ENCODE results near the gene KIF26B. TPM values are rescaled to one million over a fixed set of nuclear protein-coding genes. Genes with fewer than 3 reads are reported as not detected.
"Not testable (repeated sequence)": the region's sequence is repeated elsewhere in the genome, so short reads cannot be mapped to it uniquely, and the experiment has no call there.

Gene KIF26B
- polyA plus RNA-seq, 2 donors = 0.04 to 0.12 TPM

DNA sequence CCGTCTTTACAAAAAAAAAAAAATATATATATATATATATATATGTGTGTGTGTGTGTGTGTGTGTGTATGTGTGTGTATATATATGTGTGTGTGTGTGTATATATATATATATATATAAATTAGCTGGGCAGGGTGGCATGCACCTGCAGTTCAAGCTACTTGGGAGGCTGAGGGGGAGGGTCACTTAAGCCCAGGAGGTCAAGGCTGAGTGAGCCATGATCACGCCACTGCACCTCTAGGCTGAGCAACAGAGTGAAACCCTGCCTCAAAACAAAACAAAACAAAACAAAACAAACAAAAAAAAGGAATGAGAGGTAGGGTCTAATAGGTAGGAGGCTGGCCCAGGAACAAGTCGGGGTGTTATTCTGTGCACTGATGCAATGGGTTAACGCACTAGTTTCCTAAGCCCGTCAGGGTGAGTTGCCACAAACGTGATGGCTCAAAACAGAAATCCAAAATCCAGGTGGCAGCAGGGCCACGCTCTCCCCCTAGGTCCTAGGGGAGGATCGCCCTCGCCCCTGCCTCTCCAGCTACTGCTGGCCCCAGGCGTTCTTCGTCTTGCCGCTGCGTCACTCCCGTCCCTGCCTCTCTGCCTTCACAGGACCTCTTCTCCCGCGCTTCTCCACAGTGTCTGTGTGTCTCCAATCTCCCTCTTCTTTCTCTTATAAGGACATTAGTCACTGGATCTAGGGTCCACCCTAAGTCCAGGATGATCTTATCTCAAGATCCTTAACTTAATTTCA is 24.3 kb upstream of the KIF26B start:
- H3K4me3 ChIP-seq (ENCODE audit: low read depth in 1 of 2, low read length in 2 of 2); H3K36me3 ChIP-seq (ENCODE audit: control insufficient read depth in 2 of 2, insufficient read depth in 2 of 2, low read length in 1 of 2); H3K27me3 ChIP-seq (ENCODE audit: control insufficient read depth in 1 of 2, insufficient read depth in 2 of 2, low read length in 2 of 2); H3K27ac ChIP-seq (ENCODE audit: low read depth in 2 of 2, low read length in 1 of 2); H3K9me3 ChIP-seq (ENCODE audit: control insufficient read depth in 2 of 2, insufficient read depth in 1 of 2, low read depth in 1 of 2, low read length in 1 of 2); H3K4me1 ChIP-seq (ENCODE audit: control insufficient read depth in 2 of 2, insufficient read depth in 2 of 2, low read length in 1 of 2): not testable (repeated sequence)
- WGBS, 2 donors = 56 to 61% methylated on average over 16 of the region's 16 CpGs

- Histone ChIP-seq H3K4me3 (ENCODE audit: low read depth in 1 of 2, low read length in 2 of 2) (no peak overlapping the region), H3K27me3 (ENCODE audit: control insufficient read depth in 1 of 2, insufficient read depth in 2 of 2, low read length in 2 of 2) (no peaks in the 10 kb centered on the region), H3K4me1 (ENCODE audit: control insufficient read depth in 2 of 2, insufficient read depth in 2 of 2, low read length in 1 of 2) (no peaks in the 10 kb centered on the region), H3K9me3 (ENCODE audit: control insufficient read depth in 2 of 2, insufficient read depth in 1 of 2, low read depth in 1 of 2, low read length in 1 of 2) (no peaks in the 10 kb centered on the region), H3K27ac (ENCODE audit: low read depth in 2 of 2, low read length in 1 of 2) (no peak overlapping the region), H3K36me3 (ENCODE audit: control insufficient read depth in 2 of 2, insufficient read depth in 2 of 2, low read length in 1 of 2) (no peaks in the 10 kb centered on the region)
- 50 to 59% methylated on average over 9 of the region's 9 CpGs for WGBS, 2 donors
These were observed 23.8 kb upstream of the KIF26B start for GRCh38 chr1:245131026-245131393.

DNA sequence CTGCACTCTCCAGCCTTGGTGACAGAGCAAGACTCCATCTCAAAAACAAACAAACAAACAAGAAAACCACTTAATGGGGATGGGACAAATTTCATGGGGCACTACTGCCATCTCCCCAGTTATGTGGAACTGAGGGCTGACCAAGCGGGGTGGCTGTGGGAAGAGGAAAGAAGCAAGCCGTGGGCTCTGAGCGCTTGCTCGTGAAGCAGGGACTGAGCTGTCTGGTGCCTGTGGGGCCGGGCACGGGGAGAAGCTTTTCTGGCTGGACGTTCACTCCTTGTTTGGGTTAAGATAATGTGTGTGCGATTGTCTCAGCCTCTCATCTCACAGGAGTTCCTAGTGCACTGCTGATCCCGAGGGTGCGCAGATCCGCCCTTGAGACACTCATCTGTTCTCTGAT is 22.0 kb upstream of the KIF26B start:
- H3K27me3 ChIP-seq (ENCODE audit: control insufficient read depth in 1 of 2, insufficient read depth in 2 of 2, low read length in 2 of 2) = no peaks in the 10 kb centered on the region
- no peaks in the 10 kb centered on the region for H3K4me1 ChIP-seq (ENCODE audit: control insufficient read depth in 2 of 2, insufficient read depth in 2 of 2, low read length in 1 of 2)
- H3K36me3 ChIP-seq (ENCODE audit: control insufficient read depth in 2 of 2, insufficient read depth in 2 of 2, low read length in 1 of 2) = no peaks in the 10 kb centered on the region
- 75 to 79% methylated on average over 11 of the region's 11 CpGs for WGBS, 2 donors
- H3K27ac ChIP-seq (ENCODE audit: low read depth in 2 of 2, low read length in 1 of 2) = no peak overlapping the region
- no peak overlapping the region for H3K4me3 ChIP-seq (ENCODE audit: low read depth in 1 of 2, low read length in 2 of 2)
- H3K9me3 ChIP-seq (ENCODE audit: control insufficient read depth in 2 of 2, insufficient read depth in 1 of 2, low read depth in 1 of 2, low read length in 1 of 2) = no peaks in the 10 kb centered on the region

DNA sequence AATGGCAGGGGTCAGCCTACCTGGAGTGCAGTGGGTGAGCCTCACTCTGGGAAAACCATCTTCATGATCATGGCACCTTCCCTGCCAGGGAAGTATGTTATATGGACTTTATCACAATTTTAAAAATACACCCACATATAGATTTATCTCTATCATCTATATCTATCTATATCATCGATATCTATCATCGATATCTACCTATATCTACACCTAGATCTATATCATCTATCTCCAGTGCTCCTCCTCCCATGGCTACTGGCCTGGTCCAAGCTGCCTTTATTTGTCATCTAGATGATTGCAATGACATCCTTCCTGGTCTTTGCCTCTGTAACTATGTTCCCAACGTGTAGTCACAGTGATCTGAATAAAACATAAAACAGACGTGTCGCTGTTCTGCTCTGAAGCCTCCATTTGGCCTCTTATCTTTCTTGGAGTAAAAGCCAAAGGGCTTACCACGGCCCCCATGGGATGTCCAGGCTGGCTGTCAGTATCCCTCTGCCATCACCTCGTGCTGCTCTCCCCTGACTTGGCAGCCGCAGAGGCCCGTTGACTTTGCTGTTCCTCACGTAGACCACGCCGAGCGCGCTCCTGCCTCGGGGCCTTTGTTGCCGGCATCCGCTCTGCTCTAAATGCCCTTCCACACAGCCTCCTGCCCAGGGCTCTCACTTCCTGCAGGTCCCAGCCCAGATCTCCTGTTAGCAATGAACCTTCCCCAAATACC is 20.6 kb upstream of the KIF26B start:
- Histone ChIP-seq H3K4me1 (ENCODE audit: control insufficient read depth in 2 of 2, insufficient read depth in 2 of 2, low read length in 1 of 2) (no peaks in the 10 kb centered on the region), H3K27me3 (ENCODE audit: control insufficient read depth in 1 of 2, insufficient read depth in 2 of 2, low read length in 2 of 2) (no peaks in the 10 kb centered on the region), H3K27ac (ENCODE audit: low read depth in 2 of 2, low read length in 1 of 2) (no peak overlapping the region), H3K4me3 (ENCODE audit: low read depth in 1 of 2, low read length in 2 of 2) (no peak overlapping the region), H3K9me3 (ENCODE audit: control insufficient read depth in 2 of 2, insufficient read depth in 1 of 2, low read depth in 1 of 2, low read length in 1 of 2) (no peaks in the 10 kb centered on the region), H3K36me3 (ENCODE audit: control insufficient read depth in 2 of 2, insufficient read depth in 2 of 2, low read length in 1 of 2) (no peaks in the 10 kb centered on the region)
- 87 to 88% methylated on average over 17 of the region's 17 CpGs for WGBS, 2 donors

DNA sequence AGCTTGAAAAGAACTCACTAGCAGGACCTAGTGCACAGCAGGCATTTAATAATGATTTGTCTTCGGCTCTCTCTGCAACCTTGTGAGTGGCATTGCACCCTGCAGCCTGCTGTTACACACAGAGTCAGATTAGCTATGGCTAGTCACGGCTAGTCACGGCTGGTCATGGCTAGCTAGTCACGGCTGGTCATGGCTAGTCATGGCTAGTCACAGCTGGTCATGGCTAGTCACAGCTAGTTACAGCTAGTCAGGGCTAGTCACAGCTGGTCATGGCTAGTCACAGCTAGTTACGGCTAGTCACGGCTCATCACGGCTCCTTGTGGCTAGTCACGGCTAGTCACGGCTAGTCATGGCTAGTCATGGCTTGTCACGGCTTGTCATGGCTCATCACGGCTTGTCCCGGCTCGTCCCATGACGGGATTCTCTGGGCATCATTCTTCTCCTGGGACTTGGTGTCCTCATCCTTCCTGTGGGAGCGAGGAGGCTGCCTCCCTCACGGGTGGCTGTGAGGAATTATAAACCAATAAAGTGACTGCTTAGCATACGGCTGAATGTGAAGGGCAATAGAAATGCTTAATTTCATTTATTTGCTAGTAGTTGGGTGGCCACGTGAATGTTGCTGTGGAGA is 12.5 kb upstream of the KIF26B start:
- no peak overlapping the region for H3K27ac ChIP-seq (ENCODE audit: low read depth in 2 of 2, low read length in 1 of 2)
- no peaks in the 10 kb centered on the region for H3K4me1 ChIP-seq (ENCODE audit: control insufficient read depth in 2 of 2, insufficient read depth in 2 of 2, low read length in 1 of 2)
- no peak overlapping the region for H3K4me3 ChIP-seq (ENCODE audit: low read depth in 1 of 2, low read length in 2 of 2)
- H3K9me3 ChIP-seq (ENCODE audit: control insufficient read depth in 2 of 2, insufficient read depth in 1 of 2, low read depth in 1 of 2, low read length in 1 of 2) = no peaks in the 10 kb centered on the region
- no peaks in the 10 kb centered on the region for H3K27me3 ChIP-seq (ENCODE audit: control insufficient read depth in 1 of 2, insufficient read depth in 2 of 2, low read length in 2 of 2)
- no peaks in the 10 kb centered on the region for H3K36me3 ChIP-seq (ENCODE audit: control insufficient read depth in 2 of 2, insufficient read depth in 2 of 2, low read length in 1 of 2)
- WGBS, 2 donors = 93% methylated on average over 18 of the region's 18 CpGs

DNA sequence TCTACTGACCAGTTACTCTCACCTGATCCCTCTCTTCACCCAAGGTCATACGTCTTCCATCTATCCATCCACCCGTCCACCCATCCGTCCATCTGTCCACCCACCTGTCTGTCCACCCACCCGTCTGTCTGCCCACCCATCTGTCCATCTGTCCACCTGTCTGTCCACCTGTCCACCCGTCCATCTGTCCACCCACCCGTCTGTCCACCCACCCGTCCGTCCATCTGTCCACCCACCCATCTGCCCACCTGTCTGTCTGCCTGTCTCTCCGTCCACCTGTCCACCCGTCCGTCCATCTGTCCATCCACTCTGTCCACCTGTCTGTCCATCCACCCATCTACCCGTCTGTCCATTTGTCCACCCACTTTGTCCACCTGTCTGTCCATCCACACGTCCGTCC is 11.8 kb upstream of the KIF26B start:
- WGBS, 2 donors = 93% methylated on average over 14 of the region's 14 CpGs
- Histone ChIP-seq H3K4me1 (ENCODE audit: control insufficient read depth in 2 of 2, insufficient read depth in 2 of 2, low read length in 1 of 2) (no peaks in the 10 kb centered on the region), H3K27me3 (ENCODE audit: control insufficient read depth in 1 of 2, insufficient read depth in 2 of 2, low read length in 2 of 2) (no peaks in the 10 kb centered on the region), H3K27ac (ENCODE audit: low read depth in 2 of 2, low read length in 1 of 2) (no peak overlapping the region), H3K9me3 (ENCODE audit: control insufficient read depth in 2 of 2, insufficient read depth in 1 of 2, low read depth in 1 of 2, low read length in 1 of 2) (no peaks in the 10 kb centered on the region), H3K4me3 (ENCODE audit: low read depth in 1 of 2, low read length in 2 of 2) (no peak overlapping the region), H3K36me3 (ENCODE audit: control insufficient read depth in 2 of 2, insufficient read depth in 2 of 2, low read length in 1 of 2) (no peaks in the 10 kb centered on the region)

- Histone ChIP-seq H3K4me3 (ENCODE audit: low read depth in 1 of 2, low read length in 2 of 2) (no peak overlapping the region), H3K4me1 (ENCODE audit: control insufficient read depth in 2 of 2, insufficient read depth in 2 of 2, low read length in 1 of 2) (no peaks in the 10 kb centered on the region), H3K27me3 (ENCODE audit: control insufficient read depth in 1 of 2, insufficient read depth in 2 of 2, low read length in 2 of 2) (no peaks in the 10 kb centered on the region), H3K36me3 (ENCODE audit: control insufficient read depth in 2 of 2, insufficient read depth in 2 of 2, low read length in 1 of 2) (no peaks in the 10 kb centered on the region), H3K9me3 (ENCODE audit: control insufficient read depth in 2 of 2, insufficient read depth in 1 of 2, low read depth in 1 of 2, low read length in 1 of 2) (no peaks in the 10 kb centered on the region), H3K27ac (ENCODE audit: low read depth in 2 of 2, low read length in 1 of 2) (no peak overlapping the region)
- WGBS, 2 donors = 80 to 85% methylated on average over 8 of the region's 8 CpGs
These were observed 10.9 kb upstream of the KIF26B start for GRCh38 chr1:245143849-245144248.

- Histone ChIP-seq H3K27ac (ENCODE audit: low read depth in 2 of 2, low read length in 1 of 2) (no peak overlapping the region), H3K4me1 (ENCODE audit: control insufficient read depth in 2 of 2, insufficient read depth in 2 of 2, low read length in 1 of 2) (peaks cover 0 to under 1% of the 10 kb centered on the region in 2 donors), H3K9me3 (ENCODE audit: control insufficient read depth in 2 of 2, insufficient read depth in 1 of 2, low read depth in 1 of 2, low read length in 1 of 2) (no peaks in the 10 kb centered on the region), H3K36me3 (ENCODE audit: control insufficient read depth in 2 of 2, insufficient read depth in 2 of 2, low read length in 1 of 2) (no peaks in the 10 kb centered on the region), H3K27me3 (ENCODE audit: control insufficient read depth in 1 of 2, insufficient read depth in 2 of 2, low read length in 2 of 2) (no peaks in the 10 kb centered on the region), H3K4me3 (ENCODE audit: low read depth in 1 of 2, low read length in 2 of 2) (no peak overlapping the region)
- WGBS, 2 donors = 77 to 88% methylated on average over 3 of the region's 3 CpGs
These were observed 6.7 kb upstream of the KIF26B start for GRCh38 chr1:245148069-245148468.

GRCh38 chr1:245148861-245149260 is 5.9 kb upstream of the KIF26B start:
- Histone ChIP-seq H3K4me1 (ENCODE audit: control insufficient read depth in 2 of 2, insufficient read depth in 2 of 2, low read length in 1 of 2) (peaks cover under 1 to 5% of the 10 kb centered on the region in 2 donors), H3K36me3 (ENCODE audit: control insufficient read depth in 2 of 2, insufficient read depth in 2 of 2, low read length in 1 of 2) (no peaks in the 10 kb centered on the region), H3K27ac (ENCODE audit: low read depth in 2 of 2, low read length in 1 of 2) (no peak overlapping the region), H3K9me3 (ENCODE audit: control insufficient read depth in 2 of 2, insufficient read depth in 1 of 2, low read depth in 1 of 2, low read length in 1 of 2) (no peaks in the 10 kb centered on the region), H3K4me3 (ENCODE audit: low read depth in 1 of 2, low read length in 2 of 2) (no peak overlapping the region), H3K27me3 (ENCODE audit: control insufficient read depth in 1 of 2, insufficient read depth in 2 of 2, low read length in 2 of 2) (no peaks in the 10 kb centered on the region)
- 71 to 73% methylated on average over 9 of the region's 9 CpGs for WGBS, 2 donors
